Measurements from ENCODE around the gene ZNF213. TPM values are rescaled to one million over a fixed set of nuclear protein-coding genes. Genes with fewer than 3 reads are reported as not detected.

Gene ZNF213
- total RNA-seq, 1 donor from 2014 or later, result 25.3 TPM

- no peaks in the 10 kb centered on the region for H3K9me3 ChIP-seq
- H3K36me3 ChIP-seq, result peaks cover 16 to 22% of the 10 kb centered on the region in 2 donors
- intact Hi-C loops (cut with DNase I), result no loop called here
- peaks cover under 1 to 15% of the 10 kb centered on the region in 2 donors for H3K4me1 ChIP-seq
- H3K4me3 ChIP-seq, result peak within 1 kb of the TSS; percentile 62 to 84
- H3K27me3 ChIP-seq, result no peaks in the 10 kb centered on the region
- no peak for TF ChIP-seq CTCF (IDR thresholded peaks at IDR 0.05)
- DNase-seq (ENCODE audit: low spot score in 2 of 2), result peak in 1 of 2 donors; percentile 84
- H3K27ac ChIP-seq, result peak within 1 kb of the TSS; percentile 8 to 42
Measured at GRCh38 chr16:3112058-3112880, 22.6 kb upstream of the ZNF213 start, which contains the start of gene ZNF205. TSS of gene ZNF205 (plus strand) at chr16:3112586. CDS start at chr16:3113431, 845 bp downstream.

- Histone ChIP-seq H3K4me3 (peak overlapping the region; percentile 62 to 84), H3K4me1 (peaks cover 0 to 15% of the 10 kb centered on the region in 2 donors), H3K9me3 (no peaks in the 10 kb centered on the region), H3K27me3 (no peaks in the 10 kb centered on the region), H3K36me3 (peaks cover 17 to 25% of the 10 kb centered on the region in 2 donors), H3K27ac (peak overlapping the region in 1 of 2 donors; percentile 42)
- intact Hi-C loops (cut with DNase I), result no loop called here
- no peak for DNase-seq (ENCODE audit: low spot score in 2 of 2)
- TF ChIP-seq CTCF (IDR thresholded peaks at IDR 0.05), result no peak
Measured at GRCh38 chr16:3112881-3113574, 21.8 kb upstream of the ZNF213 start.

- Histone ChIP-seq H3K27me3 (no peaks in the 10 kb centered on the region), H3K27ac (no peak overlapping the region), H3K4me1 (peaks cover 0 to 15% of the 10 kb centered on the region in 2 donors), H3K4me3 (peak overlapping the region; percentile 62 to 84), H3K36me3 (peaks cover 25 to 34% of the 10 kb centered on the region in 2 donors), H3K9me3 (no peaks in the 10 kb centered on the region)
- no peak for TF ChIP-seq CTCF (IDR thresholded peaks at IDR 0.05)
- intact Hi-C loops (cut with DNase I), result no loop called here
- no peak for DNase-seq (ENCODE audit: low spot score in 2 of 2)
Measured at GRCh38 chr16:3113765-3114479, 20.9 kb upstream of the ZNF213 start.

GRCh38 chr16:3115003-3115402 lies 19.8 kb upstream of the ZNF213 start:
- no peak for TF ChIP-seq CTCF (IDR thresholded peaks at IDR 0.05)
- Histone ChIP-seq H3K27ac (no peak overlapping the region), H3K4me3 (no peak overlapping the region), H3K36me3 (peaks cover 35 to 44% of the 10 kb centered on the region in 2 donors), H3K9me3 (no peaks in the 10 kb centered on the region), H3K4me1 (peaks cover 0 to 15% of the 10 kb centered on the region in 2 donors), H3K27me3 (no peaks in the 10 kb centered on the region)
- DNase-seq (ENCODE audit: low spot score in 2 of 2), result no peak
- intact Hi-C loops (cut with DNase I), result no loop called here

- H3K27ac ChIP-seq, result no peak overlapping the region
- no peaks in the 10 kb centered on the region for H3K9me3 ChIP-seq
- intact Hi-C loops (cut with DNase I), result no loop called here
- H3K27me3 ChIP-seq, result no peaks in the 10 kb centered on the region
- no peak for TF ChIP-seq CTCF (IDR thresholded peaks at IDR 0.05)
- no peak overlapping the region for H3K4me3 ChIP-seq
- no peak for DNase-seq (ENCODE audit: low spot score in 2 of 2)
- peaks cover 0 to 15% of the 10 kb centered on the region in 2 donors for H3K4me1 ChIP-seq
- H3K36me3 ChIP-seq, result peaks cover 38 to 49% of the 10 kb centered on the region in 2 donors
Measured at GRCh38 chr16:3115561-3115960, 19.3 kb upstream of the ZNF213 start.

All from ascending aorta (tissue), 2 donors.